Spinal cord (tissue), 4 donors: ENCODE data around the gene SCRT2. TPM values are rescaled to one million over a fixed set of nuclear protein-coding genes. Genes with fewer than 3 reads are reported as not detected.

Experiments
- polyA plus RNA-seq, 2 donors: library from polyadenylated mRNA; unstranded; fragments of 120-200 nt; gene quantifications; one replicate each; pipeline ENCODE4 v1.2.1, GENCODE V29; 2013; ENCODE audit not compliant: insufficient read length in 2 of 2
- total RNA-seq, 2 donors: library from RNA; depleted of rRNA in 1 of 2; stranded (reverse); fragments of 120-200 nt in 1 of 2; fragments of >200 nt in 1 of 2; gene quantifications; one replicate each; pipeline versions ENCODE4 v1.2.3 to v1.2.4, GENCODE V29; 2013 to 2014

Gene SCRT2
- total and polyA plus RNA-seq, 4 donors: 0.40 to 9.8 (median 4.4) TPM

Other genes with a start within 250 kb of the SCRT2 start
- gene TBC1D20, start 213.3 kb downstream of the SCRT2 start, total RNA-seq: 10 to 100 TPM; 24.0 to 29.4 TPM
- gene TBC1D20, start 213.3 kb downstream of the SCRT2 start, polyA plus RNA-seq: 10 to 100 TPM; 32.6 to 37.6 TPM
- 100 to 1,000 TPM; 161 to 164 TPM for gene CSNK2A1, start 132.0 kb downstream of the SCRT2 start, total RNA-seq
- gene CSNK2A1, start 132.0 kb downstream of the SCRT2 start, polyA plus RNA-seq: 100 to 1,000 TPM; 121 to 130 TPM
- 1 to 10 TPM in 1 of 2 donors, under 1 TPM in 1; 0.40 to 1.8 TPM for gene TCF15, start 65.5 kb downstream of the SCRT2 start, total RNA-seq
- 1 to 10 TPM; 1.7 to 1.8 TPM for gene TCF15, start 65.5 kb downstream of the SCRT2 start, polyA plus RNA-seq
- 10 to 100 TPM; 21.1 to 21.8 TPM for gene SRXN1, start 22.6 kb downstream of the SCRT2 start, total RNA-seq
- gene SRXN1, start 22.6 kb downstream of the SCRT2 start, polyA plus RNA-seq: 10 to 100 TPM; 20.3 to 23.8 TPM
- 1 to 10 TPM; 1.0 to 1.2 TPM for gene SLC52A3, start 92.7 kb upstream of the SCRT2 start, total RNA-seq
- 1 to 10 TPM; 1.1 TPM for gene SLC52A3, start 92.7 kb upstream of the SCRT2 start, polyA plus RNA-seq
- gene FAM110A, start 157.9 kb upstream of the SCRT2 start, total RNA-seq: 1 to 10 TPM; 2.9 to 3.7 TPM
- 10 to 100 TPM; 16.2 TPM for gene FAM110A, start 157.9 kb upstream of the SCRT2 start, polyA plus RNA-seq
- gene ANGPT4, start 240.5 kb upstream of the SCRT2 start, total RNA-seq: under 1 TPM; 0.30 to 0.39 TPM
- gene ANGPT4, start 240.5 kb upstream of the SCRT2 start, polyA plus RNA-seq: under 1 TPM; 0.50 to 0.57 TPM